Neural cell (in vitro differentiated cells): ENCODE data around the gene TMEM121. TPM values are rescaled to one million over a fixed set of nuclear protein-coding genes. Genes with fewer than 3 reads are reported as not detected.

Experiments
- H2AFZ ChIP-seq: fragments of 200-600, 300-800 bp; sonication (generic), shearing (Covaris generic); 2 replicates; pipeline ENCODE4 v1.6.0; 2014; ENCODE audit warnings: low read depth, mild to moderate bottlenecking, antibody characterized with exemption, low read length, moderate library complexity
- H3F3A ChIP-seq: fragments of 200-600 bp; shearing (Covaris generic); 2 replicates; pipeline ENCODE4 v1.6.1; 2016; ENCODE audit warnings: mild to moderate bottlenecking, moderate library complexity, mixed read lengths, antibody characterized with exemption, low read length; ENCODE audit not compliant: insufficient read depth, poor library complexity, severe bottlenecking
- H3K27ac ChIP-seq: fragments of 200-600, 300-800 bp; sonication (generic), shearing (Covaris generic); 2 replicates; pipeline ENCODE4 v1.5.1; 2014; ENCODE audit warnings: mild to moderate bottlenecking, low read length, moderate library complexity
- H3K27me3 ChIP-seq: fragments of 300-800, 200-600 bp; sonication (generic), shearing (Covaris generic); 2 replicates; pipeline ENCODE4 v1.6.0; 2014; ENCODE audit warnings: mild to moderate bottlenecking, low read depth, low read length, moderate library complexity; ENCODE audit not compliant: insufficient read depth
- H3K36me3 ChIP-seq: fragments of 300-800, 200-600 bp; sonication (generic), shearing (Covaris generic); 2 replicates; pipeline ENCODE4 v1.5.1; 2014; ENCODE audit warnings: mild to moderate bottlenecking, antibody characterized with exemption, low read length, moderate library complexity; ENCODE audit not compliant: insufficient read depth
- H3K4me2 ChIP-seq: fragments of 300-800, 200-600 bp; sonication (generic), shearing (Covaris generic); 2 replicates; pipeline ENCODE4 v1.6.0; 2014; ENCODE audit warnings: mild to moderate bottlenecking, low read length
- H3K4me3 ChIP-seq: fragments of 300-800, 200-600 bp; sonication (generic), shearing (Covaris generic); 2 replicates; pipeline ENCODE4 v1.5.1; 2014; ENCODE audit warnings: mild to moderate bottlenecking, low read length, moderate library complexity
- H3K79me2 ChIP-seq: fragments of 200-600 bp; shearing (Covaris generic); replicated peaks from 2 replicates; pipeline ENCODE4 v1.6.0; 2014; ENCODE audit warnings: mild to moderate bottlenecking, low read length, moderate library complexity; ENCODE audit not compliant: insufficient read depth
- H3K9ac ChIP-seq: fragments of 300-800, 200-600 bp; sonication (generic), shearing (Covaris generic); 2 replicates; pipeline ENCODE4 v1.6.1; 2016; ENCODE audit warnings: mild to moderate bottlenecking, low read length, mixed read lengths
- H3K9me2 ChIP-seq: fragments of 200-600 bp; shearing (Covaris generic); 2 replicates; pipeline ENCODE4 v1.6.1; 2016; ENCODE audit warnings: mild to moderate bottlenecking, low read length, mixed read lengths; ENCODE audit not compliant: insufficient read depth
- H3K9me3 ChIP-seq: fragments of 200-600, 300-800 bp; sonication (generic), shearing (Covaris generic); 2 replicates; pipeline ENCODE4 v1.6.1; 2016; ENCODE audit warnings: mild to moderate bottlenecking, mixed run types, low read length, moderate library complexity, mixed read lengths
- H4K20me1 ChIP-seq: fragments of 200-600 bp; shearing (Covaris generic); 2 replicates; pipeline ENCODE4 v1.6.1; 2016; ENCODE audit warnings: mild to moderate bottlenecking, mixed run types; ENCODE audit not compliant: insufficient read depth
- CTCF ChIP-seq: fragments of 450-650 bp; IDR thresholded peaks from 2 replicates; pipeline ENCODE4 v1.5.1; 2014; ENCODE audit warnings: antibody characterized with exemption, mild to moderate bottlenecking, moderate library complexity; ENCODE audit not compliant: poor library complexity, severe bottlenecking
- EP300 ChIP-seq: fragments of 450-650 bp; conservative IDR thresholded peaks from 2 replicates; pipeline ENCODE4 v1.6.1; 2014; ENCODE audit warnings: antibody characterized with exemption, mild to moderate bottlenecking, moderate library complexity; ENCODE audit not compliant: poor library complexity, severe bottlenecking
- EZH2 ChIP-seq: fragments of 200-600, 300-800 bp; shearing (Covaris generic), sonication (generic); IDR thresholded peaks from 2 replicates; pipeline ENCODE4 v1.6.1; 2014; ENCODE audit warnings: antibody characterized with exemption, low read length, borderline replicate concordance, mild to moderate bottlenecking; ENCODE audit not compliant: insufficient read depth, poor library complexity, severe bottlenecking
- MXI1 ChIP-seq: fragments of 450-650 bp; conservative IDR thresholded peaks from 2 replicates; pipeline ENCODE4 v1.6.1; 2014; ENCODE audit warnings: antibody characterized with exemption, mild to moderate bottlenecking; ENCODE audit not compliant: poor library complexity, severe bottlenecking
- POLR2AphosphoS5 ChIP-seq: IDR thresholded peaks from 2 replicates; pipeline ENCODE4 v1.6.1; 2012
- RAD21 ChIP-seq: fragments of 450-650 bp; conservative IDR thresholded peaks from 2 replicates; pipeline ENCODE4 v1.6.1; 2014; ENCODE audit warnings: antibody characterized with exemption, mild to moderate bottlenecking, moderate library complexity
- SMC3 ChIP-seq: fragments of 450-650 bp; conservative IDR thresholded peaks from 2 replicates; pipeline ENCODE4 v1.6.1; 2014; ENCODE audit warnings: antibody characterized with exemption, mild to moderate bottlenecking, moderate library complexity; ENCODE audit not compliant: poor library complexity
- TAF1 ChIP-seq: IDR thresholded peaks from 2 replicates; pipeline ENCODE4 v1.6.1; 2012; ENCODE audit warnings: low read depth
- polyA minus RNA-seq: library from RNA; depleted of rRNA, polyadenylated mRNA; stranded (reverse); fragments of >200 nt; gene quantifications from 2 replicates; pipeline ENCODE4 v1.2.3, GENCODE V29; 2014
- polyA plus RNA-seq: library from polyadenylated mRNA; depleted of rRNA; stranded (reverse); fragments of >200 nt; gene quantifications from 2 replicates; pipeline ENCODE4 v1.2.3, GENCODE V29; 2014
- TF ChIP-seq, protein P1 (sequence below): IDR thresholded peaks from 2 replicates; pipeline ENCODE4 v1.6.1; 2012; ENCODE audit warnings: borderline replicate concordance

TMEM121 gene
- polyA plus RNA-seq, result 19.5 and 26.6 TPM in 2 replicates
- polyA minus RNA-seq, result 21.2 and 26.3 TPM in 2 replicates

- peak within 1 kb of the TSS; percentile 70 for H3K9ac ChIP-seq
Observed at GRCh38 chr14:105525861-105526775, at the start of gene TMEM121. Gene TMEM121 (plus strand): TSS chr14:105526583. CDS start chr14:105528835, 2,252 bp downstream.

More at GRCh38 chr14:105525861-105526775, at the start of gene TMEM121:
- H3K4me2 ChIP-seq, result peak within 1 kb of the TSS; percentile 59
- H3K27me3 ChIP-seq, result no peaks in the 10 kb centered on the region
- H3K36me3 ChIP-seq, result no peaks in the 10 kb centered on the region
- H2AFZ ChIP-seq, result peak within 1 kb of the TSS; percentile 33
- H4K20me1 ChIP-seq, result no peaks in the 10 kb centered on the region
- H3K9me2 ChIP-seq, result no peaks in the 10 kb centered on the region
- H3F3A ChIP-seq, result no peaks in the 10 kb centered on the region
- H3K4me3 ChIP-seq, result peak within 1 kb of the TSS; percentile 80
- no peak within 1 kb of the TSS for H3K27ac ChIP-seq
- H3K79me2 ChIP-seq, result no peaks in the 10 kb centered on the region
- TF ChIP-seq MXI1, result peak; percentile 38
- TF ChIP-seq EP300, result no peak
- peak; percentile 14 for TF ChIP-seq SMC3
- TF ChIP-seq TAF1, result no peak
- TF ChIP-seq POLR2AphosphoS5, result peak; percentile 34
- TF ChIP-seq RAD21, result no peak
- TF ChIP-seq, protein P1, sequence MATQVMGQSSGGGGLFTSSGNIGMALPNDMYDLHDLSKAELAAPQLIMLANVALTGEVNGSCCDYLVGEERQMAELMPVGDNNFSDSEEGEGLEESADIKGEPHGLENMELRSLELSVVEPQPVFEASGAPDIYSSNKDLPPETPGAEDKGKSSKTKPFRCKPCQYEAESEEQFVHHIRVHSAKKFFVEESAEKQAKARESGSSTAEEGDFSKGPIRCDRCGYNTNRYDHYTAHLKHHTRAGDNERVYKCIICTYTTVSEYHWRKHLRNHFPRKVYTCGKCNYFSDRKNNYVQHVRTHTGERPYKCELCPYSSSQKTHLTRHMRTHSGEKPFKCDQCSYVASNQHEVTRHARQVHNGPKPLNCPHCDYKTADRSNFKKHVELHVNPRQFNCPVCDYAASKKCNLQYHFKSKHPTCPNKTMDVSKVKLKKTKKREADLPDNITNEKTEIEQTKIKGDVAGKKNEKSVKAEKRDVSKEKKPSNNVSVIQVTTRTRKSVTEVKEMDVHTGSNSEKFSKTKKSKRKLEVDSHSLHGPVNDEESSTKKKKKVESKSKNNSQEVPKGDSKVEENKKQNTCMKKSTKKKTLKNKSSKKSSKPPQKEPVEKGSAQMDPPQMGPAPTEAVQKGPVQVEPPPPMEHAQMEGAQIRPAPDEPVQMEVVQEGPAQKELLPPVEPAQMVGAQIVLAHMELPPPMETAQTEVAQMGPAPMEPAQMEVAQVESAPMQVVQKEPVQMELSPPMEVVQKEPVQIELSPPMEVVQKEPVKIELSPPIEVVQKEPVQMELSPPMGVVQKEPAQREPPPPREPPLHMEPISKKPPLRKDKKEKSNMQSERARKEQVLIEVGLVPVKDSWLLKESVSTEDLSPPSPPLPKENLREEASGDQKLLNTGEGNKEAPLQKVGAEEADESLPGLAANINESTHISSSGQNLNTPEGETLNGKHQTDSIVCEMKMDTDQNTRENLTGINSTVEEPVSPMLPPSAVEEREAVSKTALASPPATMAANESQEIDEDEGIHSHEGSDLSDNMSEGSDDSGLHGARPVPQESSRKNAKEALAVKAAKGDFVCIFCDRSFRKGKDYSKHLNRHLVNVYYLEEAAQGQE, result no peak
- peak; percentile 29 for TF ChIP-seq CTCF
- no peak for TF ChIP-seq EZH2
- no peaks in the 10 kb centered on the region for H3K9me3 ChIP-seq
